ENCODE data around the gene GRIN2A.

The GRIN2A gene

DNA sequence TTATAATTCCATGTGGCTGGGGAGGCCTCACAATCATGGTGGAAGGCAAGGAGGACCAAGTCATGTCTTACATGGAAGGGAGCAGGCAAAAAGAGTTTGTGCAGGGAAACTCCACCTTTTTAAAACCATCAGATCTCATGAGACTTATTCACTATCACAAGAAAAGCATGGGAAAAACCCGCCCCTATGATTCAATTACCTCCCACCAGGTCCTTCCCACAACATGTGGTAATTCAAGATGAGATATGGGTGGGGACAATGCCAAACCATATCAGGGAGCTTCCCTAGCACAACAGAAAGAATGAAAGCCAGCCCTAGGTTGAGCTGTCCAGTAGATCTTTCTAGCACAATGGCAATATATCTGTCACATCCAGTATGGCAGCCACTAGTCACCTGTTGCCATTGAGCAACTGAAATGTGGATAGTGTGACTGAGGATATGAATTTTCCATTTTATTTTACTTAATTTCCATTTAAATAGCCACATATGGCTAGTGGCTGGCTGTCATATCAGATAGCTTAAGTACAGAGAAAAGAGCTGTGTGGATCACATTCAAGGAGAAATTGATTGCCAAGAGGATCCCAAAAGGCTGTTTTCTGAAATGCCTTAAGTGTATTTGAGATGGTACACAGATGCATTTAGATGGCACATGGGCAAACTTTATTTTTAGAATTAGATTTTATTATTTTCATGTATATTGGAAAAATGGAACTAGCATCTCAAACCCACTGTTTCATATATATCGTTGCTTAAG, 273.0 kb downstream of the GRIN2A start:
- H2BK120ac ChIP-seq (ENCODE audit: low read depth, low read length): no peak overlapping the region
- H3K23ac ChIP-seq (ENCODE audit: low read length in 2 of 2): no peak overlapping the region
- no peak overlapping the region for H3K9ac ChIP-seq (ENCODE audit: low read length)
- no peaks in the 10 kb centered on the region for H3K9me3 ChIP-seq (ENCODE audit: control insufficient read depth, low read length)
- no peaks in the 10 kb centered on the region for H3K27me3 ChIP-seq (ENCODE audit: control insufficient read depth in 1 of 2, insufficient read depth in 1 of 2, low read length in 2 of 2)
- H3K4ac ChIP-seq (ENCODE audit: low read depth in 1 of 2, low read length in 2 of 2): no peak overlapping the region
- H2BK15ac ChIP-seq (ENCODE audit: low read depth, poor library complexity, severe bottlenecking): no peak overlapping the region
- H3K79me1 ChIP-seq (replicated peaks; ENCODE audit: low read length, poor library complexity, severe bottlenecking): no peaks in the 10 kb centered on the region
- H3K4me2 ChIP-seq (ENCODE audit: low read length, poor library complexity, severe bottlenecking): no peak overlapping the region
- no peak overlapping the region for H4K91ac ChIP-seq (ENCODE audit: low read length)
- no peak overlapping the region for H3K4me3 ChIP-seq (ENCODE audit: insufficient read depth in 1 of 2, low read depth in 1 of 2, low read length in 2 of 2)
- WGBS: no CpG with 5 or more reads among the region's 2 CpGs
- no peak overlapping the region for H2AFZ ChIP-seq (ENCODE audit: low read depth, low read length)
- H2AK5ac ChIP-seq (ENCODE audit: low read length, severe bottlenecking): no peak overlapping the region
- H3K27ac ChIP-seq (ENCODE audit: low read length, poor library complexity, severe bottlenecking): no peak overlapping the region
- no peak overlapping the region for H3K18ac ChIP-seq (ENCODE audit: low read depth in 1 of 2, low read length in 2 of 2)
- H2BK5ac ChIP-seq (ENCODE audit: low read depth, low read length, poor library complexity, severe bottlenecking): no peak overlapping the region
- H4K8ac ChIP-seq (ENCODE audit: low read length): no peak overlapping the region
- H2BK12ac ChIP-seq (ENCODE audit: low read length in 2 of 2): no peak overlapping the region
- no peaks in the 10 kb centered on the region for H3K36me3 ChIP-seq (ENCODE audit: control insufficient read depth in 1 of 2, insufficient read depth in 2 of 2, low read depth in 1 of 2, low read length in 2 of 2)
- no peaks in the 10 kb centered on the region for H3K4me1 ChIP-seq (ENCODE audit: control insufficient read depth, insufficient read depth, low read depth, low read length)
- H3K14ac ChIP-seq (ENCODE audit: low read length in 2 of 2): no peak overlapping the region
- DNase-seq: no peak

DNA sequence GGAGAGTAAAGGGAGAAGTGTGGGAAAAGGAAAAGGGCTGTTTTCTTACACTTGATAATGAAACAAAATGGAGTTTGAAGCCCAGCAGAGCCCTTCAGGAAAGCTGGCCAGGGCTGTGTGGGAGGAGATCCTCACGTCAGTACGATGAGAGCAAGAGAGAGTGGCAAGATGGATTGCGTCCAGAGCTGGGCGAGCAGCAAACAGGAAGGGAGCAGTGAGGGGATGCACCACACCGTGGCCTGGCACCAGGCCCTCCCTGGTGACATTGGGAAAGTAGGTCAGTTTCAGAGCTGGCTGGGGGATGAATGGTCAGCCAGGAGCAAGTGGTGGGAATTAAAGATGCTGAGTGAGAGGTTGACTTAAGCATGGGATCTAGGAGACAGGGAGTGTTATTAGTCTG, 273.6 kb downstream of the GRIN2A start:
- no peak overlapping the region for H3K23ac ChIP-seq (ENCODE audit: low read length in 2 of 2)
- H2BK120ac ChIP-seq (ENCODE audit: low read depth, low read length): no peak overlapping the region
- no peak overlapping the region for H2AK5ac ChIP-seq (ENCODE audit: low read length, severe bottlenecking)
- H3K4me1 ChIP-seq (ENCODE audit: control insufficient read depth, insufficient read depth, low read depth, low read length): no peaks in the 10 kb centered on the region
- H3K4me3 ChIP-seq (ENCODE audit: insufficient read depth in 1 of 2, low read depth in 1 of 2, low read length in 2 of 2): no peak overlapping the region
- H4K8ac ChIP-seq (ENCODE audit: low read length): no peak overlapping the region
- H3K27me3 ChIP-seq (ENCODE audit: control insufficient read depth in 1 of 2, insufficient read depth in 1 of 2, low read length in 2 of 2): no peaks in the 10 kb centered on the region
- DNase-seq: no peak
- no peak overlapping the region for H2BK5ac ChIP-seq (ENCODE audit: low read depth, low read length, poor library complexity, severe bottlenecking)
- H3K36me3 ChIP-seq (ENCODE audit: control insufficient read depth in 1 of 2, insufficient read depth in 2 of 2, low read depth in 1 of 2, low read length in 2 of 2): no peaks in the 10 kb centered on the region
- 77% methylated on average over 5 of the region's 5 CpGs for WGBS
- H2BK15ac ChIP-seq (ENCODE audit: low read depth, poor library complexity, severe bottlenecking): no peak overlapping the region
- no peaks in the 10 kb centered on the region for H3K9me3 ChIP-seq (ENCODE audit: control insufficient read depth, low read length)
- H3K14ac ChIP-seq (ENCODE audit: low read length in 2 of 2): no peak overlapping the region
- H3K27ac ChIP-seq (ENCODE audit: low read length, poor library complexity, severe bottlenecking): no peak overlapping the region
- no peak overlapping the region for H4K91ac ChIP-seq (ENCODE audit: low read length)
- no peak overlapping the region for H2BK12ac ChIP-seq (ENCODE audit: low read length in 2 of 2)
- H3K9ac ChIP-seq (ENCODE audit: low read length): no peak overlapping the region
- no peak overlapping the region for H3K4ac ChIP-seq (ENCODE audit: low read depth in 1 of 2, low read length in 2 of 2)
- H3K4me2 ChIP-seq (ENCODE audit: low read length, poor library complexity, severe bottlenecking): no peak overlapping the region
- H3K79me1 ChIP-seq (replicated peaks; ENCODE audit: low read length, poor library complexity, severe bottlenecking): no peaks in the 10 kb centered on the region
- no peak overlapping the region for H2AFZ ChIP-seq (ENCODE audit: low read depth, low read length)
- H3K18ac ChIP-seq (ENCODE audit: low read depth in 1 of 2, low read length in 2 of 2): no peak overlapping the region

DNA sequence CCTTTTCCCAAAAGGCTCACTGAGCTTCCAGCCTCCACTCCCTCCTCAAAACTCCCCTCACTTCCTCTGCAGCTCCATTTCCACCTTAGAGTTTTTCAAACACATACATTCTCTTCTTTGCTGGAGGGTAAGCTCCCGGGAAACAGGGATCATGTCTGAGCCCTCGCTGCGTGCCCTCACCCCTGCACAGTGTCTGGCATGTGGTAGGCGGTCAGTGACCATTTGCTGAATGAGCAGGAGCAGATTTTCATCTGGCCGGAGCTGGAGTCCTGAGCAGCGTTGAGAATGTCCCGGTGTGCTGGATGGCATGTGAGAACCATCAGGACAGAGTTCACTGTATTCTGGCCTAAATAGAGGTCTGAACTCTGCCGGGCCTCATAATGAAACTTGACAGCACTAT, 274.5 kb downstream of the GRIN2A start:
- Histone ChIP-seq H2AK5ac (ENCODE audit: low read length, severe bottlenecking) (no peak overlapping the region), H3K14ac (ENCODE audit: low read length in 2 of 2) (no peak overlapping the region), H3K79me1 (replicated peaks; ENCODE audit: low read length, poor library complexity, severe bottlenecking) (no peaks in the 10 kb centered on the region), H3K23ac (ENCODE audit: low read length in 2 of 2) (no peak overlapping the region), H2AFZ (ENCODE audit: low read depth, low read length) (no peak overlapping the region), H4K8ac (ENCODE audit: low read length) (no peak overlapping the region), H3K9me3 (ENCODE audit: control insufficient read depth, low read length) (no peaks in the 10 kb centered on the region), H3K36me3 (ENCODE audit: control insufficient read depth in 1 of 2, insufficient read depth in 2 of 2, low read depth in 1 of 2, low read length in 2 of 2) (no peaks in the 10 kb centered on the region), H3K4me3 (ENCODE audit: insufficient read depth in 1 of 2, low read depth in 1 of 2, low read length in 2 of 2) (no peak overlapping the region), H3K27me3 (ENCODE audit: control insufficient read depth in 1 of 2, insufficient read depth in 1 of 2, low read length in 2 of 2) (no peaks in the 10 kb centered on the region), H3K4ac (ENCODE audit: low read depth in 1 of 2, low read length in 2 of 2) (no peak overlapping the region), H3K18ac (ENCODE audit: low read depth in 1 of 2, low read length in 2 of 2) (no peak overlapping the region), H2BK12ac (ENCODE audit: low read length in 2 of 2) (no peak overlapping the region), H3K27ac (ENCODE audit: low read length, poor library complexity, severe bottlenecking) (no peak overlapping the region), H3K4me2 (ENCODE audit: low read length, poor library complexity, severe bottlenecking) (no peak overlapping the region), H2BK5ac (ENCODE audit: low read depth, low read length, poor library complexity, severe bottlenecking) (no peak overlapping the region), H2BK15ac (ENCODE audit: low read depth, poor library complexity, severe bottlenecking) (no peak overlapping the region), H3K4me1 (ENCODE audit: control insufficient read depth, insufficient read depth, low read depth, low read length) (no peaks in the 10 kb centered on the region), H3K9ac (ENCODE audit: low read length) (no peak overlapping the region), H4K91ac (ENCODE audit: low read length) (no peak overlapping the region), H2BK120ac (ENCODE audit: low read depth, low read length) (no peak overlapping the region)
- no peak for DNase-seq
- 81% methylated on average over 8 of the region's 8 CpGs for WGBS

DNA sequence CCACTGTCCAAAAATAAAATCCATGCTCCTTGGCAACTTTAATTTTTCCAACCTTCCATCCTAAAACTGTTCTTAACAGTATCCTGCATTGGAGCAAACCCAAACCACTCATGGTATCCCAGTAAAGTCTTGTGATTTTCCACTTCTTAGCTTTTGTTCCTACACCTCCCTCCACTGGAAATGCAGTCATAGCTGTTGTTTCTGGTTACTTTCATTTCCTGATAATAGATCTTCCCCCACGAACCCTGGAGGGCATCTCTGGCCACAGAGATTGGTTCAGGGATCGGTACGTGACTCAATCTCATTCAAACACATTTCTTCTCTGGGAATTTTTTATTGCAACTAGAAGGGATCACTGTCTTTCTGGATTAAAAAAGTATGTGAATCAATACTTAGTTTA, 276.0 kb downstream of the GRIN2A start:
- H3K14ac ChIP-seq (ENCODE audit: low read length in 2 of 2): no peak overlapping the region
- no peak overlapping the region for H3K4ac ChIP-seq (ENCODE audit: low read depth in 1 of 2, low read length in 2 of 2)
- no peaks in the 10 kb centered on the region for H3K79me1 ChIP-seq (replicated peaks; ENCODE audit: low read length, poor library complexity, severe bottlenecking)
- no peaks in the 10 kb centered on the region for H3K36me3 ChIP-seq (ENCODE audit: control insufficient read depth in 1 of 2, insufficient read depth in 2 of 2, low read depth in 1 of 2, low read length in 2 of 2)
- no peaks in the 10 kb centered on the region for H3K4me1 ChIP-seq (ENCODE audit: control insufficient read depth, insufficient read depth, low read depth, low read length)
- H4K8ac ChIP-seq (ENCODE audit: low read length): no peak overlapping the region
- no peak for DNase-seq
- H3K9ac ChIP-seq (ENCODE audit: low read length): peak overlapping the region; percentile 4
- H3K27ac ChIP-seq (ENCODE audit: low read length, poor library complexity, severe bottlenecking): no peak overlapping the region
- no peak overlapping the region for H2BK15ac ChIP-seq (ENCODE audit: low read depth, poor library complexity, severe bottlenecking)
- no peak overlapping the region for H4K91ac ChIP-seq (ENCODE audit: low read length)
- H2BK5ac ChIP-seq (ENCODE audit: low read depth, low read length, poor library complexity, severe bottlenecking): no peak overlapping the region
- H3K23ac ChIP-seq (ENCODE audit: low read length in 2 of 2): no peak overlapping the region
- no peak overlapping the region for H3K4me2 ChIP-seq (ENCODE audit: low read length, poor library complexity, severe bottlenecking)
- no peak overlapping the region for H2BK12ac ChIP-seq (ENCODE audit: low read length in 2 of 2)
- no peak overlapping the region for H2AK5ac ChIP-seq (ENCODE audit: low read length, severe bottlenecking)
- H2AFZ ChIP-seq (ENCODE audit: low read depth, low read length): no peak overlapping the region
- WGBS: 17% methylated on average over 1 of the region's 3 CpGs
- H2BK120ac ChIP-seq (ENCODE audit: low read depth, low read length): no peak overlapping the region
- no peak overlapping the region for H3K18ac ChIP-seq (ENCODE audit: low read depth in 1 of 2, low read length in 2 of 2)
- H3K4me3 ChIP-seq (ENCODE audit: insufficient read depth in 1 of 2, low read depth in 1 of 2, low read length in 2 of 2): no peak overlapping the region
- no peaks in the 10 kb centered on the region for H3K9me3 ChIP-seq (ENCODE audit: control insufficient read depth, low read length)
- H3K27me3 ChIP-seq (ENCODE audit: control insufficient read depth in 1 of 2, insufficient read depth in 1 of 2, low read length in 2 of 2): no peaks in the 10 kb centered on the region
